ENCODE measurements around the gene PJA1.

GRCh38 chrX:69177511-69178162, 12.4 kb upstream of the PJA1 start:
- TF ChIP-seq, protein P1, sequence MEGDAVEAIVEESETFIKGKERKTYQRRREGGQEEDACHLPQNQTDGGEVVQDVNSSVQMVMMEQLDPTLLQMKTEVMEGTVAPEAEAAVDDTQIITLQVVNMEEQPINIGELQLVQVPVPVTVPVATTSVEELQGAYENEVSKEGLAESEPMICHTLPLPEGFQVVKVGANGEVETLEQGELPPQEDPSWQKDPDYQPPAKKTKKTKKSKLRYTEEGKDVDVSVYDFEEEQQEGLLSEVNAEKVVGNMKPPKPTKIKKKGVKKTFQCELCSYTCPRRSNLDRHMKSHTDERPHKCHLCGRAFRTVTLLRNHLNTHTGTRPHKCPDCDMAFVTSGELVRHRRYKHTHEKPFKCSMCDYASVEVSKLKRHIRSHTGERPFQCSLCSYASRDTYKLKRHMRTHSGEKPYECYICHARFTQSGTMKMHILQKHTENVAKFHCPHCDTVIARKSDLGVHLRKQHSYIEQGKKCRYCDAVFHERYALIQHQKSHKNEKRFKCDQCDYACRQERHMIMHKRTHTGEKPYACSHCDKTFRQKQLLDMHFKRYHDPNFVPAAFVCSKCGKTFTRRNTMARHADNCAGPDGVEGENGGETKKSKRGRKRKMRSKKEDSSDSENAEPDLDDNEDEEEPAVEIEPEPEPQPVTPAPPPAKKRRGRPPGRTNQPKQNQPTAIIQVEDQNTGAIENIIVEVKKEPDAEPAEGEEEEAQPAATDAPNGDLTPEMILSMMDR (IDR thresholded peaks at IDR 0.05): no peak
- no peak for TF ChIP-seq EP300 (IDR thresholded peaks at IDR 0.05)
- no peak for TF ChIP-seq POLR2A (IDR thresholded peaks at IDR 0.05)
